NCI-H748 treated with DMSO at 0.1 percent for 48 hours (cell line): ENCODE data around the gene MGST1.

Experiments used
- DNase-seq: peaks from one replicate; lab custom pipeline; 2025; lab: John Stamatoyannopoulos, UW

Gene MGST1, protein sequence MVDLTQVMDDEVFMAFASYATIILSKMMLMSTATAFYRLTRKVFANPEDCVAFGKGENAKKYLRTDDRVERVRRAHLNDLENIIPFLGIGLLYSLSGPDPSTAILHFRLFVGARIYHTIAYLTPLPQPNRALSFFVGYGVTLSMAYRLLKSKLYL

DNA sequence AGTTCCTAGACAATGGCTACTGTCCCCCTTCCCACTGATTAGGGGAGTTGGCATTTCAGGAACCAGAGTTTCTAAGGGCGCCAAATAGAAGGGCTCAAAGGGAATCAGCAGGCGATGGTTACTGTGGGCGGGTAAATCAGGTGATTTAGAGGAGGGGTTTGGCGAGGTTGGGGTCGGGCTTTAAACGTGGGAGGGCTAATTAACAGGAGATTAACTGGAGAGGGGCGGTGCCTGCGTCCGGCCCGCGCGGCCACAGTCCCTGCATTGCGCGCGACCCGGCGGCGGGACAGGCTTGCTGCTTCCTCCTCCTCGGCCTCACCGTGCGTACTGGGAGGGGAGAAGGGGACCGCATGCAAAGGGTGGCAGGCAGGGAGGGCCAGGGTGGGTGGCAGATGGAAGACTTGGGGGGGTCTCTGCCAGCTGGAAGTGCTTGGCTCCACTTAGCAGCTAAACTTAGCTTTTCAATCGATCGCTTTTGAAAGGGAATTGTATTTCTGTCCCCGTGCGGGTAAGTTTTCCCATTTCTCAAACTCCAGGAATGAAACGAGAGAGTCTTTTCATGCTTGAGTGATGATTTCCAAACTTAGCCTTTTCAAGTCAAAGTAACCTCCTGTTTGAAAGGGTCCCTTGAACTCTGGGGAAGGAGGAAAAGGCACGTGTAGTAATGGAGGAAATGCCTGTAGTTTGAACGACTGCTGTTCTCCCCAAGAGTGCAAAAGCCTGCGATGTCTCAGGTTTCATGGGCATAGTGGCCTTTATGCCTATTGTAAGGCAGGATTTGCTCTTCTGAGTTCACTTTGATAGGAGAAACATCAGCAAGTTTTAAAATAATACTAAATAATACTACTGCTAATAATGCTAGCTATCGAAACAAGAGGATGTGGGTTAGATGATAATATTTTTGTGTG, at the start of gene MGST1:
TSS of gene MGST1 (plus strand) at position 255 of the 908 bp plus-strand sequence. CDS start 6,608 bp downstream, outside the sequence.
- DNase-seq: peak; percentile 71

DNA sequence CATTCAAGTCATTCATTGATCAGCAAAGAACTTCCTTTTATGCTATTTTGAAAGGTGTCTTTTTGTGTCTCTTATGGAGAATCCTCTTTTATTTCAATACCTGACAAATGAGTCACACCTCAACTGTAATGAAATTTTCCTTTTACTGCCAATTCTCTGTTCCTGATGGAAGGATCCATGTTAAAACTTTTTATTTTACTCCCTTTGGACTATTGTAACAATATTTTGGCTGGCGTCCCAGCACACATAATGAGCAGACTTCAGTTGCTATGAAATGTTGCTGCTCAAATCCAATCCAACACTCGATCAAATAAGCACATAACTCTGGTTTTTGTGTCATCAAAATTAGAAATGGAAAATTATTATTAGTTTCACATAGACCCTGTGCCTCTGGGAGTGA, 48.0 kb upstream of the MGST1 start:
- DNase-seq: no peak

DNA sequence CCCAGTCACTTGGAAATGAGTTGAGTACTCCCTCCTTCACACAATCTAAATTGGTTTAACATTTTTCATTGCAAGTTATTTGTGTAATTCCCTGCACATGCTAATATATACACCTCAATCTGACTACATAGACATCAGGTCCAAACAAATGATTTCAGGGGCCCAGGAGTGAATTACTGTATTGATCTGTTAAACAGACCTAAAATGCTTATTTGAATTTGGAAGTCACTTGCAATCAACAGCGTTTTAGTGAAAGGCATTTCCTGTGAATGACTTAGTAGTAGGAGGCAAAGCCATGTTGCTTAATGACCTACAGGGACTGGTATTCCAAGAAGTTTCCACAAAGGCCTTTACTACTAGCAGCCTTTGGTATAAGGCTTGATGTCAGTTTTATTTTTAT, 47.3 kb upstream of the MGST1 start:
- DNase-seq: no peak

DNA sequence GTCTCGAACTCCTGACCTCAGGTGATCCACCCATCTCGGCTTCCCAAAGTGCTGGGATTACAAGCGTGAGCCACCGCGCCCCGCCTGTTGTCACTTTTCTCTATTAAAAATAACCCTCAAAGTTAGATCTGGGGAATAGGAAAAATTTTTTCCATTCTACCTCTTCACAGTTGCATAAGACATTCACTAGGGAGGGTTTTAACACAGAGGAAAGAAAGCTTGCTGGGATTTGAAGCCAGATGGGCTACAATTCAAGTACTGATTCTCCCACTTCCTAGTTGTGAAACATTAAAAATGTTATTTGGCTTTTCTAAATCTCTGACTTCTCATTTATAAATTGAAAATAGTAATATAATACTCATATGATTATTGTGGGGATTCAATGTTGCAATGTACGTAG, 46.7 kb upstream of the MGST1 start:
- no peak for DNase-seq

DNA sequence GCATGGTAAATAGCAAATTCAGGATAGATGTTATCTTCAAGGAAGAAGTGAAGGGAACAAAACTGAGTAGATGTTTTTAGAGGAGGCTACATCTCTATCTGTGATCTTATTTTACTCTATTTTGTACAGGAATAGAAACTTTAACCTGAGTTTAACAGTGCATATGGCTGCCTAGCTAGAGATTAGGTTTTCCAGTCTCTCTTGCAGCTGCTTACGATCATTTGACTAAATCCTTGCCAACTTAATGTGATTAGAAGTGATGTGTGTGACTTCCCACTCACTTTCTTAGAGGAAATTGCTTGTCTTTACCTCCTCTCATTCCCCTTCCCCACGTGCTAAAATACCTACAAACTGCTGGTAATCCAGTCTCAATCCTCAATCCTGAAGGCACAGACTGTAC, 43.5 kb upstream of the MGST1 start:
- DNase-seq: no peak

DNA sequence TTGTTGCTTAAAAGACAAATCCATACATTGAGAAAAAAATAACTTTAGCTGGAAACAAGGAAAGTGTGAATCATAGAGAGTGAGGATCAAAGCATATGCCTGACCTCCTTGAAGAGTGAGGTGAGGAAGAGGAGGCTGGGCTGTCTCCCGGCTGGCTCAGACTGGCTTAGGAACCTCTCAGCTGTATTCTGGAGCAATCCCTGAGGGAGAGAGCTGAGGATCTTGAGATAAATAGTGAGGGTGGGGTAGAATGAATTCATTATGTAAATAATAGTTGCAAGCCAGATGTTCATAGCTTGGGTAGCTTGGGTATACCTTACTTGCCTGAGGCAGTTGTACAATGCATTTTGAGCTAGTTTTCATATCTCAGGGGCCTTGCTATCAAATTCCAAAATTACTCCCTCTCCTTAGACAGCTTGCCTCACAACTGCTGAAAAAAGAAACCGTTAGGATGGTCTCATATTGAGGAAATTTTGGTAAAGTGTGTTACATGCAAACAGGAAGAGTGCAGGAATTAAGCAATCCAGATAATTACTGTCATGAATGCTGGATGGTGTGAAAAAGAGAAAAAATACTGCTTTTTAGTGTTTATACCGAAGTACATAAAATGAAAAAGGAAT, 39.5 kb upstream of the MGST1 start:
- no peak for DNase-seq

DNA sequence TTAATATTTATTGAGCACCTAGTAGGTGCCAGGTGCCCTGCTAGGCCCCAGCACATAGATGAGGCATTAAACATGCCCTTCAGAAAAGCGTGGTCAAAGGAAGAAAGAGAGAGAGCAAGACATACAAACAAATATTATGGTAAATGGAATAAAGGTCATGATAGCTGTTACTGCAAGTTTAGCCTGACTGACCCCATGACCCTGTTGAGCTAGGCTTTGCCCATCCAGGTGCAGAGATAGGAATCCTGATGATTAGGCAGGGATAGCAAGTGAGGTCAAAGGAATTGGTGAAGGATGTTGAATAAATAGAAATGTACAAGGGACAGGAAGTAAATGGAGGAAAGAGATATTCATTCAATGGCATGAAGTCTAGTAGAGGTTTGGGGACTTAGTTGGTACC, 36.5 kb upstream of the MGST1 start:
- no peak for DNase-seq

DNA sequence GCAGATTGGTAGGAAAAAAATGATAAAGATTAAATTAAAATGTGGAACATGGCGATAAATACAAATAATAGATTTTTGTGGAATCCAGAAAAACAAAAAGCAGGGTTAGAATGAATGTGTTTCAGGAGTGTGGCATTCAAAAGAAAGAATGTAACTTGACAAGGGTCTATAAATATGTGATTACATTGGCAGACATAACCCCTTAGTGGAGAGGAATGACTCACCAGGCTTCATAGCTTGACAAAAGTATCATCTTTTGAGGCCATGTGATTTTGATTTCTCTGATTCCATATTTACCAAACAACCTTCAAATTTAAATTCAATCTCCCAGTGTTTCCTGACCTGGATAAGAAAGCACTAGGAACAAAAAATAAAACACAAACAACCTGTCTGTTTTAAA, 24.4 kb upstream of the MGST1 start:
- no peak for DNase-seq

DNA sequence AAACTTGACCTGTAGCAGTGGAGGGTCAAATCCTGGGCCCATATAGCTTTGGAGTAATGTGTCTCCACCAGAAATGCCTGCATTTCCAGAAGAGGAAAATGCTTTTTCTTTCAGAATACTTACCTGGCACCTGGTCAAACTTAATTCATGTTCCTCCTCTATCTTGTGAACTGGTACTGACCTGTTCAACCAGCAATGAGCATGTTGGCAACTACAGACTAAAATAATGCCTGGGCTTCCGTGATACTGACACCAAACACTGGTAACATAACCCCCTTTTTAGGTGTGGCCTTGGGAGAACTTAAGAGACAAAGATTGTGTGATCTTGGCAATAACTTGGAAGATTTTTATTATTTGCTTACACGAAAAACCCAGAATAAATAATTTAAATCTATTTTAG, 23.8 kb upstream of the MGST1 start:
- DNase-seq: no peak

- DNase-seq: no peak
These were observed 23.2 kb upstream of the MGST1 start for GRCh38 chr12:16324272-16324671.

DNA sequence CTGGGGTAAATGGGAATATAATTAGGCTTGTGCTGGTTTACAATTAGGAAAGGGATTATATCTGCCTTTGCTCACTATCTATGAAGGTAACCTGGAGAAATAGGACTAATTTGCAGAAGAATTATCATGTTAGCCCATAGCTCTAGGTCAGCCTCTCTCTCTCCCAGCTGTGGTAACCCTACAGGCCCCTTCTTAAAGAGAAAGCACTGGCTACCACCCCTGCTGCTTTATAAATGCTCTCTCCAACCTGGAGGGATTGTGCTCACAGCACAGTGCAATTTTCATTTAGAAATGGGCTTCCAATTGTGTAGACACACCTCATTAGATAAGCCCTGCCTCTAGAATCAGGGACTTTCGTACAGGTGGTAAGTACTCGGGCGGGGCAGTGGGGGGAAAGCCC, 22.7 kb upstream of the MGST1 start:
- peak; percentile 72 for DNase-seq

DNA sequence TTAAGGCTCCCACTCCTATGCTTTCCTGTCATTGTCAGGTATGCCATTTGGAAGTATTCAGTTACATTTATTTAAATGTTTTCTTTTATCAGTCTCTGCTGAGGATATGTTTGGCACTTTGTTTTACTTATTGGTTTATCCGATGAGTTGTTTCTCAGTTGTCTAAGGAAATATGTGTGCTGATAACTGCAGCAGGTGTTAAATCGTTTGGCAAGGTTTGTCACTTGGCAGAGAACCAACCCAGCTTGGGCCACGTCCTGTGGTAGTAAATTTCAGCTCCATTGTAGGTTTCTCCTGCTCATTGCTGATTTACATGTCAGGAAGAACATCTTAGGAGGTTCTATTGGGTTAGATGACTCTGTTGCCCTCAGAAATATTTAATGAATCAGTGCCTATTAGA, 22.0 kb upstream of the MGST1 start:
- DNase-seq: peak; percentile 57

DNA sequence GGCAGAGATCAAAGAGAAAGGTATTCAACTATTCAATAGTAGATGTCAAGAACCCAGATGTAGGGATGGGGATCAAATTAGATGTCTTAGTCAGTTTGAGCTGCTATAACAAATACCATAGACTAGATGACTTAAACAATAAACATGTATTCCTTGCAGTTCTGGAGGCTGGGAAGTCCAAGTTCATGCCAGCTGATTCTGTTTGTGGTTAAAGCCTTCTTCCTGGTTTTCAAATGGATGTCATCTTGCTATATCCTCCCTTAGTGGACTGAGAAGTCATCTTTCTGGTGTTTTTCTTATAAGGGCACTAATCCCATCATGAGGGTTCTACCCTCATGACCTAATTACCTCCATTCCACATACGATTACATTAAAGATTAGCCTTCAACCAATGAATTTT, 19.5 kb upstream of the MGST1 start:
- no peak for DNase-seq

GRCh38 chr12:16329594-16329993, 17.9 kb upstream of the MGST1 start:
- no peak for DNase-seq

- peak; percentile 98 for DNase-seq
These were observed 16.9 kb upstream of the MGST1 start for GRCh38 chr12:16330560-16330959.

- DNase-seq: no peak
These were observed 15.4 kb upstream of the MGST1 start for GRCh38 chr12:16331998-16332397.

GRCh38 chr12:16335838-16336237, 11.6 kb upstream of the MGST1 start:
- DNase-seq: no peak

DNA sequence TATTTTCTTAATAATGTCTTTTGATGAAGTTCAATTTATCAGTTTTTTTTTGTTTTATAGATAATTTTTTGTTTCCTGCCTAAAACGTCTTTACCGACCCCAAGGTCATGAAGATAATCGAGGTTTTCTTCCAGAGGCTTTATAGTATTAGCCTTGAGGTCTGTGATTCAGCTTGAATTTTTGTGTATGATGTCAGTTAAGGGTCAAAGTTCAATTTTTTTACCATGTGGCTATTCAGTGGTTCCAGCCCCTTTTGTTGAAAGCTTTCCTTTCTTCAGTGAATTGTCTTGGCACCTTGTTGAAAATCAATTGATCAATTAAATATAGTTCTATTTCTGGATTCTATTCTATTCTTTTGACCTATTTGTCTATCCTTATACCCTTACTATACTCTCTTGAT, 3.2 kb upstream of the MGST1 start:
- DNase-seq: no peak

- no peak for DNase-seq
These were observed 2.3 kb upstream of the MGST1 start for GRCh38 chr12:16345105-16345504.

- DNase-seq: no peak
These were observed 487 bp upstream of the MGST1 start for GRCh38 chr12:16346958-16347357.

DNA sequence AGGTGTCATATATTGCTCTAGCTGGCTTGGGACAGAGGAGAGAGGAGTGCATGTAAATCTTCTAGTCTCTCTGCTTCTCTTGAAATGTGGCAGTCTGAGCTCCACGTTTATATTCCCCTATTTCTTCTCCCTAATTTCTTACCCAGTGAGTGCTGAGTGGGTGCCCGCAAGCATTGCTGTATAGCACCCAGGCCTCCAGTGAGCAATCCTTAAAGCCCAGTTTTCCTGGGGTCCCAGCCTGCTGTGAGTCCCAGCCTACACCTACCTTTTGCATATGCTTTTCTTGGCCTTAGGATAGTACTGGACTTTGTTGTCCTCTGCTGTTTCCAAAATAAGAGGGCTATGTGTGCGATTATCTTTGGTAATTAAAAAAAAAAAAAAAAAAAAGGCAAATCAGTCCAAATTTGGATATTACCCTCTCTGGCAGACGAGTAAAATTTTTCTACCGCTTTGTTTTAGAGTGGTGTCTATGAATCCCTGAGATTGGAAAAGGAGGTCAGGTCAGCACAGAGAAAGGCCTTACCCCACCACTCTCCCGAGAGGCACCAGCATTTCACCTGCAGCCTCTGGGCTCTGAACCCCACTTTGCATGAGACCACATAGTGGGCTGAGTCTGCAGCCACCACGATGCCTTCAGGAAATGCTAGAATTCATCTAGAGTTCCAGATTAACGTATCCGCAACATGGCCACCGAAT, 1.1 kb downstream of the MGST1 start:
- no peak for DNase-seq

- DNase-seq: no peak
These were observed 1.7 kb downstream of the MGST1 start for GRCh38 chr12:16349131-16349460.

- no peak for DNase-seq
These were observed 3.2 kb downstream of the MGST1 start for GRCh38 chr12:16350682-16351081.
